ENCODE data around the gene SRBD1.

- TF ChIP-seq CTCF (IDR thresholded peaks at IDR 0.05) (no peak), POLR2A (IDR thresholded peaks at IDR 0.05) (no peak)
Measured at GRCh38 chr2:45468279-45468678, 142.8 kb downstream of the SRBD1 start.
